C4-2B (cell line): Measurements from ENCODE around the gene CNTN5.

Experiments
- CTCF ChIP-seq: fragments of 450-650 bp; conservative IDR thresholded peaks from 2 replicates; pipeline ENCODE4 v1.5.1; 2017; ENCODE audit warnings: mild to moderate bottlenecking
- ZFX ChIP-seq: fragments of 450-650 bp; IDR thresholded peaks from 2 replicates; pipeline ENCODE4 v1.6.1; 2017

- TF ChIP-seq CTCF (no peak), ZFX (no peak)
These were observed 1347.1 kb downstream of the CNTN5 start for GRCh38 chr11:100367892-100368291.
